Endodermal cell (in vitro differentiated cells): ENCODE data around the gene IZUMO4. TPM values are rescaled to one million over a fixed set of nuclear protein-coding genes. Genes with fewer than 3 reads are reported as not detected.

Source experiments
- DNase-seq: peaks from one replicate; pipeline ENCODE4 v3.0.0-alpha.2; 2017
- H3K27ac ChIP-seq: 2 replicates; pipeline ENCODE4 v1.5.1; 2013; ENCODE audit warnings: mild to moderate bottlenecking, low read depth, low read length, moderate library complexity
- H3K27me3 ChIP-seq: 2 replicates; pipeline ENCODE4 v1.6.1; 2013; ENCODE audit warnings: mild to moderate bottlenecking, low read length, moderate library complexity; ENCODE audit not compliant: insufficient read depth, control insufficient read depth, poor library complexity, severe bottlenecking
- H3K36me3 ChIP-seq: 2 replicates; pipeline ENCODE4 v1.7.0; 2013; ENCODE audit warnings: mild to moderate bottlenecking, low read length, moderate library complexity; ENCODE audit not compliant: control insufficient read depth, insufficient read depth
- H3K4me1 ChIP-seq: one replicate; pipeline ENCODE4 v1.7.0; 2013; ENCODE audit warnings: low read length; ENCODE audit not compliant: control insufficient read depth, insufficient read depth
- H3K4me3 ChIP-seq: 2 replicates; pipeline ENCODE4 v1.5.1; 2013; ENCODE audit warnings: mild to moderate bottlenecking, low read length, moderate library complexity
- H3K9ac ChIP-seq: 2 replicates; pipeline ENCODE4 v1.6.1; 2013; ENCODE audit warnings: mild to moderate bottlenecking, low read length, moderate library complexity; ENCODE audit not compliant: poor library complexity, severe bottlenecking; ENCODE audit errors: extremely low read depth
- H3K9me3 ChIP-seq: 2 replicates; pipeline ENCODE4 v1.6.1; 2013; ENCODE audit warnings: mild to moderate bottlenecking, low read length, moderate library complexity; ENCODE audit not compliant: control insufficient read depth
- H3K27ac Mint-ChIP-seq: 2 replicates; pipeline ENCODE4 v1.8.0; 2020; ENCODE audit warnings: mixed read lengths
- H3K27me3 Mint-ChIP-seq: 2 replicates; pipeline ENCODE4 v1.8.0; 2021; ENCODE audit warnings: mild to moderate bottlenecking, mixed read lengths; ENCODE audit not compliant: insufficient read depth
- H3K36me3 Mint-ChIP-seq: 2 replicates; pipeline ENCODE4 v1.8.0; 2020; ENCODE audit warnings: low read depth, mixed read lengths
- H3K4me1 Mint-ChIP-seq: 2 replicates; pipeline ENCODE4 v1.8.0; 2020; ENCODE audit warnings: mixed read lengths
- H3K4me3 Mint-ChIP-seq: 2 replicates; pipeline ENCODE4 v1.8.0; 2020; ENCODE audit warnings: mild to moderate bottlenecking, moderate library complexity, mixed read lengths
- H3K9me3 Mint-ChIP-seq: 2 replicates; pipeline ENCODE4 v1.8.0; 2020; ENCODE audit warnings: mild to moderate bottlenecking, mixed read lengths
- WGBS, 2 experiments: methylation state at CpG; one replicate each; pipeline versions ENCODE4 v1.1.5 to v1.1.7; 2013; ENCODE audit warnings: missing lambda C conversion rate in 2 of 2, mixed read lengths in 1 of 2; ENCODE audit not compliant: insufficient coverage in 1 of 2, insufficient read length in 1 of 2; 5-methylcytosine and 5-hydroxymethylcytosine counted together
- total RNA-seq, 2 donors: library from RNA; stranded (reverse); fragmentation: NEBNext Ultra II Directional in 1 of 2; extraction: Animal tissue kit (Norgen Biotek cat#: 25700) in 1 of 2; gene quantifications; 2 replicates in 1 of 2; 3 replicates in 1 of 2; pipeline ENCODE4 v1.2.1, GENCODE V29; 2021
- TF ChIP-seq, protein P1 (sequence below): fragments of 200-600 bp; sonication (generic); conservative IDR thresholded peaks from 2 replicates; pipeline ENCODE4 v1.5.0; 2021; ENCODE audit warnings: antibody characterized with exemption, mild to moderate bottlenecking

The IZUMO4 gene
- total RNA-seq, 2 donors from 2014 or later: 4.3 to 5.4 TPM

DNA sequence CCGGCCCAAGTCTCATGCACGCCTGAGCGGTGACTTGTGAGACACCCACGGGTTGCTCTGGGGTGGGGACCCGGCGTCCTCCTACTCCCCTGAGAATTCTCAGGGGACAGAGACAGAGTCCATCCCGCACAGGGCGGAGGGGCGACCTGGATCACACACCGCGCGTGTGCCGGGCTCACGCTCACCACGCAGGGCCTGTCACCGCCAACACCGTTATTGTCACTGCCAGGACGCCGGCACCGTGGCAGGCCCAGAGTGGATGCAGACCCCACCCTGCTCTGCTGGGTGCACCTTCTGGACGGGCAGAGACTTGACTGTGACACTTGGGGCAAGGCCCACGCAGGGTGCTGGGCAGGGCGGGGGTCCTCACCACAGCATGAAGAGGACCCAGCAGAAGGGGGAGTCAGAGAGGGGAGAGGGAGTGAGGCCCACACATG is 16.8 kb upstream of the IZUMO4 start:
- Histone ChIP-seq H3K27me3 (no peaks in the 10 kb centered on the region), H3K27ac (no peak overlapping the region), H3K36me3 (peaks cover 37% of the 10 kb centered on the region), H3K4me1 (no peaks in the 10 kb centered on the region), H3K9ac (no peak overlapping the region), H3K4me3 (no peak overlapping the region), H3K9me3 (no peaks in the 10 kb centered on the region)
- WGBS, 2 experiments: 92 to 93% methylated on average over 20 to 23 of the region's 23 CpGs
- Mint-ChIP-seq H3K27me3 (no peaks in the 10 kb centered on the region), H3K4me3 (no peak overlapping the region), H3K36me3 (peaks cover 36% of the 10 kb centered on the region), H3K27ac (no peak overlapping the region), H3K9me3 (no peaks in the 10 kb centered on the region), H3K4me1 (no peaks in the 10 kb centered on the region)
- DNase-seq: no peak
- TF ChIP-seq, protein P1, sequence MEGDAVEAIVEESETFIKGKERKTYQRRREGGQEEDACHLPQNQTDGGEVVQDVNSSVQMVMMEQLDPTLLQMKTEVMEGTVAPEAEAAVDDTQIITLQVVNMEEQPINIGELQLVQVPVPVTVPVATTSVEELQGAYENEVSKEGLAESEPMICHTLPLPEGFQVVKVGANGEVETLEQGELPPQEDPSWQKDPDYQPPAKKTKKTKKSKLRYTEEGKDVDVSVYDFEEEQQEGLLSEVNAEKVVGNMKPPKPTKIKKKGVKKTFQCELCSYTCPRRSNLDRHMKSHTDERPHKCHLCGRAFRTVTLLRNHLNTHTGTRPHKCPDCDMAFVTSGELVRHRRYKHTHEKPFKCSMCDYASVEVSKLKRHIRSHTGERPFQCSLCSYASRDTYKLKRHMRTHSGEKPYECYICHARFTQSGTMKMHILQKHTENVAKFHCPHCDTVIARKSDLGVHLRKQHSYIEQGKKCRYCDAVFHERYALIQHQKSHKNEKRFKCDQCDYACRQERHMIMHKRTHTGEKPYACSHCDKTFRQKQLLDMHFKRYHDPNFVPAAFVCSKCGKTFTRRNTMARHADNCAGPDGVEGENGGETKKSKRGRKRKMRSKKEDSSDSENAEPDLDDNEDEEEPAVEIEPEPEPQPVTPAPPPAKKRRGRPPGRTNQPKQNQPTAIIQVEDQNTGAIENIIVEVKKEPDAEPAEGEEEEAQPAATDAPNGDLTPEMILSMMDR: no peak

DNA sequence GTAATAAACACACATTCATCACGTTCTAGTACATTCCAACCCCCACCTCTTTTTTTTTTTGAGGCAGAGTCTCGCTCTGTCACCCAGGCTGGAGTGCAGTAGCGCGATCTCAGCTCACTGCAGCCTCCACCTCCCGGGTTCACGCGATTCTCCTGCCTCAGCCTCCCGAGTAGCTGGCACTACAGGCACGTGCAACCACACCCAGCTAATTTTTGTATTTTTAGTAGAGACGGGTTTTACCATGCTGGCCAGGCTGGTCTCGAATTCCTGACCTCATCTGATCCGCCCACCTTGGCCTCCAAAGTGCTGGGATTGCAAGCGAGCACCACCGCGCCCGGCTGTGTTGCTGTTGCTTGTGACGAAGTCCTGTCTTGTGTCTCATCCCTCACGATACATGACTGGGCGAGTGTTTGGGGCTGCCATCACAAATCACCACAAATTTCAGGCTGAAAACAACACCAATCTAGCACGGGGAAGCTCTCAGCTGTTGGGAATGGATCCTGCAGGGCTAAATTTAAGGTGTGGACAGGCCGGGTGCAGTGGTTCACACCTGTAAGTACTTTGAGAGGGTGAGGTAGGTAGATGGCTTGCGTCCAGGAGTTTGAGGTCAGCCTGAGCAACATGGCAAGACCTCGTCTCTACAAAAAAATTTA is 16.3 kb upstream of the IZUMO4 start:
- H3K27me3 ChIP-seq: no peaks in the 10 kb centered on the region
- H3K4me3 ChIP-seq: no peak overlapping the region
- 93 to 95% methylated on average over 17 to 23 of the region's 23 CpGs for WGBS, 2 experiments
- H3K36me3 ChIP-seq: peaks cover 32% of the 10 kb centered on the region
- DNase-seq: no peak
- no peaks in the 10 kb centered on the region for H3K4me1 Mint-ChIP-seq
- TF ChIP-seq, protein P1: no peak
- H3K4me3 Mint-ChIP-seq: no peak overlapping the region
- no peak overlapping the region for H3K27ac ChIP-seq
- peak overlapping the region; percentile 10 for H3K27ac Mint-ChIP-seq
- no peaks in the 10 kb centered on the region for H3K27me3 Mint-ChIP-seq
- peaks cover 38% of the 10 kb centered on the region for H3K36me3 Mint-ChIP-seq
- no peaks in the 10 kb centered on the region for H3K9me3 Mint-ChIP-seq
- no peaks in the 10 kb centered on the region for H3K9me3 ChIP-seq
- no peaks in the 10 kb centered on the region for H3K4me1 ChIP-seq
- H3K9ac ChIP-seq: no peak overlapping the region

DNA sequence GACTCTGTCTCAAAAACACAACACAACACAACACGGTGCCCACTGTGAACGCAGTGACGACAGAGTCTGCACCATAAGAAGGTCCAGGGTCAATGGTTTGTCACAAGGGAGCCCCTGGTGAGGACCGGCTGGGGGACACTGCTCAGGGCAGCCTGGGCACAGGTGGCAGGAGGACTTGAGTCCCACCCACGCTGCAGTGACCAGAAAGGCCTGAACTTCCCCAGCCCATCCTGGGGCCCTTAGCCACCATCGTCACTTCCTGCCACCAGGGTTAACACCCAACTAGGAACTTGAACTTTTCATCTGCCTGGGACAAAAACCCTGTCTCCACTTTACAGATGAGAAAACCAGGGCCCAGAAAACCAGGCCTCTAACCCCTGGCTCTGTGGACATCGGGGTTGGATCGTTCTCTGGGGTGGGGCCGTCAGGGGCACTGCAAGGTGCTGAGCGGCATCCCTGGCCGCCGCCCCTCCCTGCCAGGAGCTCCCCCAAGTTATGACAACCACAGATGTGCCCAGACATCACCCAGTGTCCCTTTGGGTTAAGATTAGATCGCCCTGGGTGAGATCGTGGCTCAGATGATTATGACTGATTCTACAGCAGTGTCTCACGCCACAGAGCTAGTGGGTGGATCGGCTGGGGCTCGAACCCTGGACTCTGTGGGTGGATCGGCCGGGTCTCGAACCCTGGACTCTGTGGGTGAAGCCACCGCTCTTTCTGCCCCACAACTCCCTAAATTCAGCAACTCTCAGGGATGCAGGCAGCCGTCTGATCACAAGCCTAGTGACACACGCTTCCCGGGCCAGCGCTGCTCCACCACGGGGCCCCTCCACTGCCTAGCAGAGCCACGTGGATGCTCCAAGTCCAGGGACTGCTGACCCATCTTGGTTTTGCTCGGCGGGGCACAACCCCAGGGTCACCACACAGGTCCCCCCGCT is 14.6 kb upstream of the IZUMO4 start:
- no peaks in the 10 kb centered on the region for H3K4me1 Mint-ChIP-seq
- H3K9me3 ChIP-seq: no peaks in the 10 kb centered on the region
- no peaks in the 10 kb centered on the region for H3K27me3 ChIP-seq
- H3K4me3 ChIP-seq: no peak overlapping the region
- H3K27me3 Mint-ChIP-seq: no peaks in the 10 kb centered on the region
- H3K4me3 Mint-ChIP-seq: no peak overlapping the region
- TF ChIP-seq, protein P1: no peak
- H3K36me3 Mint-ChIP-seq: peaks cover 30% of the 10 kb centered on the region
- no peaks in the 10 kb centered on the region for H3K4me1 ChIP-seq
- H3K9ac ChIP-seq: no peak overlapping the region
- peaks cover 25% of the 10 kb centered on the region for H3K36me3 ChIP-seq
- no peak overlapping the region for H3K27ac ChIP-seq
- H3K27ac Mint-ChIP-seq: no peak overlapping the region
- WGBS, 2 experiments: 92 to 93% methylated on average over 25 to 30 of the region's 30 CpGs
- H3K9me3 Mint-ChIP-seq: no peaks in the 10 kb centered on the region
- no peak for DNase-seq
